ENCODE measurements around the gene LCMT1. TPM values are rescaled to one million over a fixed set of nuclear protein-coding genes. Genes with fewer than 3 reads are reported as not detected.
"Not testable (repeated sequence)": the region's sequence is repeated elsewhere in the genome, so short reads cannot be mapped to it uniquely, and the experiment has no call there.

The LCMT1 gene
- total RNA-seq: 26.2 TPM
- 10 to 100 TPM; 37.1 to 42.2 (median 39.0) TPM for polyA plus RNA-seq (ENCODE audit: insufficient read depth in 1 of 8, insufficient read length in 8 of 8, low replicate concordance in 1 of 8)
- long read RNA-seq, donor 1, transcript LCMT1-203 (11 exons, 1,368 nt): major isoform, 6 of 10 reads
- long read RNA-seq, donor 1, partial matches to known transcripts: 0 of 10 reads
- long read RNA-seq, donor 1, other reads (novel, unspliced or antisense): 0 of 10 reads
- long read RNA-seq, donor 2, partial matches to known transcripts: 0 of 2 reads
- long read RNA-seq, donor 2, other reads (novel, unspliced or antisense): 0 of 2 reads
- long read RNA-seq, donor 3, transcript LCMT1-203 (11 exons, 1,368 nt): major isoform, 15 of 19 reads
- long read RNA-seq, donor 3, partial matches to known transcripts: 0 of 19 reads
- long read RNA-seq, donor 3, other reads (novel, unspliced or antisense): 0 of 19 reads
- long read RNA-seq, donor 4, transcript LCMT1-203 (11 exons, 1,368 nt): major isoform, 6 of 10 reads
- long read RNA-seq, donor 4, partial matches to known transcripts: 0 of 10 reads
- long read RNA-seq, donor 4, other reads (novel, unspliced or antisense): 0 of 10 reads
- long read RNA-seq, donor 5, transcript LCMT1-209 (2 exons, 517 nt): minor isoform, 15 of 39 reads
- long read RNA-seq, donor 5, transcript LCMT1-203 (11 exons, 1,368 nt): major isoform, 17 of 39 reads
- long read RNA-seq, donor 5, partial matches to known transcripts: 5 of 39 reads
- long read RNA-seq, donor 5, other reads (novel, unspliced or antisense): 0 of 39 reads
- long read RNA-seq, donor 6, transcript LCMT1-203 (11 exons, 1,368 nt): major isoform, 13 of 27 reads
- long read RNA-seq, donor 6, transcript LCMT1-209 (2 exons, 517 nt): minor isoform, 7 of 27 reads
- long read RNA-seq, donor 6, partial matches to known transcripts: 5 of 27 reads
- long read RNA-seq, donor 6, other reads (novel, unspliced or antisense): 0 of 27 reads
- long read RNA-seq, donor 7, transcript LCMT1-203 (11 exons, 1,368 nt): minor isoform, 6 of 23 reads
- long read RNA-seq, donor 7, transcript LCMT1-209 (2 exons, 517 nt): major isoform, 10 of 23 reads
- long read RNA-seq, donor 7, partial matches to known transcripts: 6 of 23 reads
- long read RNA-seq, donor 7, other reads (novel, unspliced or antisense): 0 of 23 reads
- long read RNA-seq, donor 8, transcript LCMT1-203 (11 exons, 1,368 nt): major isoform, 9 of 21 reads
- long read RNA-seq, donor 8, partial matches to known transcripts: 6 of 21 reads
- long read RNA-seq, donor 8, other reads (novel, unspliced or antisense): 0 of 21 reads
- long read RNA-seq, donor 9, transcript LCMT1-209 (2 exons, 517 nt): major isoform, 17 of 20 reads
- long read RNA-seq, donor 9, partial matches to known transcripts: 0 of 20 reads
- long read RNA-seq, donor 9, other reads (novel, unspliced or antisense): 0 of 20 reads
- long read RNA-seq, donor 10, transcript LCMT1-203 (11 exons, 1,368 nt): major isoform, 11 of 20 reads
- long read RNA-seq, donor 10, transcript LCMT1-209 (2 exons, 517 nt): minor isoform, 7 of 20 reads
- long read RNA-seq, donor 10, partial matches to known transcripts: 0 of 20 reads
- long read RNA-seq, donor 10, other reads (novel, unspliced or antisense): 0 of 20 reads
- long read RNA-seq, donor 11, transcript LCMT1-209 (2 exons, 517 nt): major isoform, 13 of 30 reads
- long read RNA-seq, donor 11, transcript LCMT1-203 (11 exons, 1,368 nt): minor isoform, 12 of 30 reads
- long read RNA-seq, donor 11, partial matches to known transcripts: 5 of 30 reads
- long read RNA-seq, donor 11, other reads (novel, unspliced or antisense): 0 of 30 reads

GRCh38 chr16:25111403-25112166, at the start of gene LCMT1:
TSS of gene LCMT1 (plus strand) at chr16:25111742. CDS start at chr16:25111884, 142 bp downstream.
- Histone ChIP-seq H3K36me3 (ENCODE audit: control insufficient read depth, insufficient read depth, low read length) (peaks cover 13% of the 10 kb centered on the region), H3K27me3 (ENCODE audit: control insufficient read depth, insufficient read depth, low read length) (peaks cover 2% of the 10 kb centered on the region), H3K27ac (ENCODE audit: low read length) (peak within 1 kb of the TSS; percentile 88), H3K4me1 (ENCODE audit: control insufficient read depth, insufficient read depth, low read length) (peaks cover 17% of the 10 kb centered on the region), H3K4me3 (ENCODE audit: low read length) (peak within 1 kb of the TSS; percentile 90), H3K9me3 (replicated peaks; ENCODE audit: control insufficient read depth, low read depth, low read length) (no peaks in the 10 kb centered on the region)
- DNase-seq: peak; percentile 100
- 0% methylated on average over 44 of the region's 55 CpGs for WGBS (ENCODE audit: insufficient coverage)

GRCh38 chr16:25063102-25063501, 48.4 kb upstream of the LCMT1 start:
- Histone ChIP-seq H3K27ac (ENCODE audit: low read length) (no peak overlapping the region), H3K27me3 (ENCODE audit: control insufficient read depth, insufficient read depth, low read length) (no peaks in the 10 kb centered on the region), H3K36me3 (ENCODE audit: control insufficient read depth, insufficient read depth, low read length) (no peaks in the 10 kb centered on the region), H3K4me1 (ENCODE audit: control insufficient read depth, insufficient read depth, low read length) (peaks cover 25% of the 10 kb centered on the region), H3K4me3 (ENCODE audit: low read length) (no peak overlapping the region), H3K9me3 (replicated peaks; ENCODE audit: control insufficient read depth, low read depth, low read length) (no peaks in the 10 kb centered on the region)
- WGBS (ENCODE audit: insufficient coverage): no CpG with 5 or more reads among the region's 3 CpGs
- peak; percentile 20 for DNase-seq

GRCh38 chr16:25063865-25064264, 47.7 kb upstream of the LCMT1 start:
- no peak overlapping the region for H3K27ac ChIP-seq (ENCODE audit: low read length)
- no peaks in the 10 kb centered on the region for H3K36me3 ChIP-seq (ENCODE audit: control insufficient read depth, insufficient read depth, low read length)
- H3K4me1 ChIP-seq (ENCODE audit: control insufficient read depth, insufficient read depth, low read length): peaks cover 25% of the 10 kb centered on the region
- H3K4me3 ChIP-seq (ENCODE audit: low read length): no peak overlapping the region
- no peak for DNase-seq
- H3K27me3 ChIP-seq (ENCODE audit: control insufficient read depth, insufficient read depth, low read length): no peaks in the 10 kb centered on the region
- H3K9me3 ChIP-seq (replicated peaks; ENCODE audit: control insufficient read depth, low read depth, low read length): no peaks in the 10 kb centered on the region
- WGBS (ENCODE audit: insufficient coverage): 79% methylated on average over 3 of the region's 6 CpGs

- no CpG with 5 or more reads among the region's 1 CpG for WGBS (ENCODE audit: insufficient coverage)
Observed at GRCh38 chr16:25064281-25064680, 47.3 kb upstream of the LCMT1 start.

GRCh38 chr16:25064937-25065336, 46.6 kb upstream of the LCMT1 start:
- Histone ChIP-seq H3K27me3 (ENCODE audit: control insufficient read depth, insufficient read depth, low read length) (no peaks in the 10 kb centered on the region), H3K27ac (ENCODE audit: low read length) (peak overlapping the region; percentile 3), H3K9me3 (replicated peaks; ENCODE audit: control insufficient read depth, low read depth, low read length) (no peaks in the 10 kb centered on the region), H3K36me3 (ENCODE audit: control insufficient read depth, insufficient read depth, low read length) (no peaks in the 10 kb centered on the region), H3K4me1 (ENCODE audit: control insufficient read depth, insufficient read depth, low read length) (peaks cover 25% of the 10 kb centered on the region), H3K4me3 (ENCODE audit: low read length) (no peak overlapping the region)
- WGBS (ENCODE audit: insufficient coverage): 32% methylated on average over 6 of the region's 6 CpGs
- DNase-seq: peak; percentile 54

More at GRCh38 chr16:25064281-25064680, 47.3 kb upstream of the LCMT1 start:
- peaks cover 25% of the 10 kb centered on the region for H3K4me1 ChIP-seq (ENCODE audit: control insufficient read depth, insufficient read depth, low read length)
- not testable (repeated sequence) for H3K36me3 ChIP-seq (ENCODE audit: control insufficient read depth, insufficient read depth, low read length); H3K4me3 ChIP-seq (ENCODE audit: low read length); H3K27me3 ChIP-seq (ENCODE audit: control insufficient read depth, insufficient read depth, low read length); H3K27ac ChIP-seq (ENCODE audit: low read length); H3K9me3 ChIP-seq (replicated peaks; ENCODE audit: control insufficient read depth, low read depth, low read length); DNase-seq

- Histone ChIP-seq H3K27ac (ENCODE audit: low read length) (no peak overlapping the region), H3K4me3 (ENCODE audit: low read length) (no peak overlapping the region)
- WGBS (ENCODE audit: insufficient coverage): 84% methylated on average over 6 of the region's 8 CpGs
Observed at GRCh38 chr16:25065899-25066298, 45.6 kb upstream of the LCMT1 start.

GRCh38 chr16:25066426-25066746, 45.2 kb upstream of the LCMT1 start:
- Histone ChIP-seq H3K27ac (ENCODE audit: low read length) (peak overlapping the region; percentile 62), H3K4me1 (ENCODE audit: control insufficient read depth, insufficient read depth, low read length) (peaks cover 25% of the 10 kb centered on the region), H3K27me3 (ENCODE audit: control insufficient read depth, insufficient read depth, low read length) (no peaks in the 10 kb centered on the region), H3K36me3 (ENCODE audit: control insufficient read depth, insufficient read depth, low read length) (no peaks in the 10 kb centered on the region), H3K4me3 (ENCODE audit: low read length) (peak overlapping the region; percentile 53), H3K9me3 (replicated peaks; ENCODE audit: control insufficient read depth, low read depth, low read length) (no peaks in the 10 kb centered on the region)
- no peak for DNase-seq
- 25% methylated on average over 8 of the region's 16 CpGs for WGBS (ENCODE audit: insufficient coverage)

More at GRCh38 chr16:25065899-25066298, 45.6 kb upstream of the LCMT1 start:
- Histone ChIP-seq H3K27me3 (ENCODE audit: control insufficient read depth, insufficient read depth, low read length) (no peaks in the 10 kb centered on the region), H3K4me1 (ENCODE audit: control insufficient read depth, insufficient read depth, low read length) (peaks cover 25% of the 10 kb centered on the region), H3K9me3 (replicated peaks; ENCODE audit: control insufficient read depth, low read depth, low read length) (no peaks in the 10 kb centered on the region), H3K36me3 (ENCODE audit: control insufficient read depth, insufficient read depth, low read length) (no peaks in the 10 kb centered on the region)
- no peak for DNase-seq

- peak overlapping the region; percentile 53 for H3K4me3 ChIP-seq (ENCODE audit: low read length)
- peaks cover 25% of the 10 kb centered on the region for H3K4me1 ChIP-seq (ENCODE audit: control insufficient read depth, insufficient read depth, low read length)
- 0% methylated on average over 59 of the region's 63 CpGs for WGBS (ENCODE audit: insufficient coverage)
- H3K36me3 ChIP-seq (ENCODE audit: control insufficient read depth, insufficient read depth, low read length): no peaks in the 10 kb centered on the region
- no peaks in the 10 kb centered on the region for H3K9me3 ChIP-seq (replicated peaks; ENCODE audit: control insufficient read depth, low read depth, low read length)
- DNase-seq: peak; percentile 91
- H3K27ac ChIP-seq (ENCODE audit: low read length): peak overlapping the region; percentile 62
- H3K27me3 ChIP-seq (ENCODE audit: control insufficient read depth, insufficient read depth, low read length): no peaks in the 10 kb centered on the region
Observed at GRCh38 chr16:25066747-25067631, 44.6 kb upstream of the LCMT1 start.

Data from muscle of leg (tissue), 16 donors.